Osteoblast (primary cell): ENCODE measurements around the gene RAD51B. TPM values are rescaled to one million over a fixed set of nuclear protein-coding genes. Genes with fewer than 3 reads are reported as not detected.

Source experiments
- DNase-seq: peaks from one replicate; pipeline ENCODE4 v3.0.0; 2011; ENCODE audit warnings: low spot score, mixed read lengths; ENCODE audit not compliant: insufficient read length; ENCODE audit errors: missing footprints
- H2AFZ ChIP-seq: 2 replicates; pipeline ENCODE4 v1.6.0; 2011; ENCODE audit warnings: mild to moderate bottlenecking, low read length
- H3K27ac ChIP-seq: 2 replicates; pipeline ENCODE4 v1.5.1; 2011; ENCODE audit warnings: mild to moderate bottlenecking, low read depth, low read length, moderate library complexity
- H3K27me3 ChIP-seq: 2 replicates; pipeline ENCODE4 v1.6.0; 2012; ENCODE audit warnings: mild to moderate bottlenecking, control low read depth, inconsistent platforms, low read length, moderate library complexity; ENCODE audit not compliant: insufficient read depth
- H3K36me3 ChIP-seq: 2 replicates; pipeline ENCODE4 v1.5.1; 2011; ENCODE audit warnings: mild to moderate bottlenecking, low read length, control low read depth, moderate library complexity; ENCODE audit not compliant: insufficient read depth
- H3K4me1 ChIP-seq: 2 replicates; pipeline ENCODE4 v1.5.1; 2011; ENCODE audit warnings: mild to moderate bottlenecking, low read length, control low read depth, moderate library complexity; ENCODE audit not compliant: insufficient read depth
- H3K4me2 ChIP-seq: 2 replicates; pipeline ENCODE4 v1.6.0; 2011; ENCODE audit warnings: mild to moderate bottlenecking, low read length; ENCODE audit not compliant: insufficient read depth
- H3K4me3 ChIP-seq: fragments of 200-600 bp; sonication (generic); 3 replicates; pipeline ENCODE4 v1.5.1; 2012; ENCODE audit warnings: mild to moderate bottlenecking, low read length, inconsistent platforms; ENCODE audit not compliant: insufficient read depth
- H3K79me2 ChIP-seq: 2 replicates; pipeline ENCODE4 v1.6.0; 2012; ENCODE audit warnings: mild to moderate bottlenecking, low read length, control low read depth, inconsistent platforms; ENCODE audit not compliant: insufficient read depth
- H3K9me3 ChIP-seq: 2 replicates; pipeline ENCODE4 v1.5.1; 2011; ENCODE audit warnings: low read depth, low read length, control low read depth
- H4K20me1 ChIP-seq: 2 replicates; pipeline ENCODE4 v1.6.0; 2012; ENCODE audit warnings: mild to moderate bottlenecking, low read length, control low read depth; ENCODE audit not compliant: insufficient read depth
- total RNA-seq: library from RNA; depleted of rRNA; stranded (reverse); fragments of >200 nt; gene quantifications from 2 replicates; pipeline ENCODE4 v1.2.3, GENCODE V29; 2012
- TF ChIP-seq, protein P1 (sequence below): IDR thresholded peaks from 2 replicates; pipeline ENCODE4 v1.5.1; 2011; ENCODE audit warnings: mild to moderate bottlenecking, low read depth, low read length, moderate library complexity; ENCODE audit errors: extremely low read depth

RAD51B gene
- total RNA-seq, 1 donor: 13.8 TPM

DNA sequence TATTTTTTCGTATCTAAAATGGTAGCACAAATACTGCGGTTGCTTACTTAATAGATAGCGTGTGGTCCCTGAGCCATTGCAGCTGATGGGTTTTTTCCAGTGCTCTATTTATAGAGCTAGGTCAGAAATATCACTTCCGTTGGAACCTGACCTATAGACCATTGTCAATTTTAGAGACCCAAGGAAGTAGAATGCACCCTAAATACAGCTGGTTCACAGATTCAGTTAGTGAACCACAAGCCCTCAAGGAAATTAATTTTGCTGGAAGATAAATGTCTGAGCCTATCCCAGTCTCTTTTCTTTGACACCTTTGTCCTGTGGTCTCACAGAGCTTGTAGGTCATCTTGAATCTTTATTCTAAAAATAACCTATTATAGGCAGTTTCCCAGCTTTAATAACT lies 582.3 kb downstream of the RAD51B start:
- H3K9me3 ChIP-seq: no peaks in the 10 kb centered on the region
- no peaks in the 10 kb centered on the region for H4K20me1 ChIP-seq
- no peaks in the 10 kb centered on the region for H3K36me3 ChIP-seq
- H3K4me3 ChIP-seq: no peak overlapping the region
- H3K27ac ChIP-seq: no peak overlapping the region
- H3K4me2 ChIP-seq: no peak overlapping the region
- H3K27me3 ChIP-seq: no peaks in the 10 kb centered on the region
- H3K4me1 ChIP-seq: peaks cover 51% of the 10 kb centered on the region
- no peak overlapping the region for H2AFZ ChIP-seq
- DNase-seq: no peak
- TF ChIP-seq, protein P1, sequence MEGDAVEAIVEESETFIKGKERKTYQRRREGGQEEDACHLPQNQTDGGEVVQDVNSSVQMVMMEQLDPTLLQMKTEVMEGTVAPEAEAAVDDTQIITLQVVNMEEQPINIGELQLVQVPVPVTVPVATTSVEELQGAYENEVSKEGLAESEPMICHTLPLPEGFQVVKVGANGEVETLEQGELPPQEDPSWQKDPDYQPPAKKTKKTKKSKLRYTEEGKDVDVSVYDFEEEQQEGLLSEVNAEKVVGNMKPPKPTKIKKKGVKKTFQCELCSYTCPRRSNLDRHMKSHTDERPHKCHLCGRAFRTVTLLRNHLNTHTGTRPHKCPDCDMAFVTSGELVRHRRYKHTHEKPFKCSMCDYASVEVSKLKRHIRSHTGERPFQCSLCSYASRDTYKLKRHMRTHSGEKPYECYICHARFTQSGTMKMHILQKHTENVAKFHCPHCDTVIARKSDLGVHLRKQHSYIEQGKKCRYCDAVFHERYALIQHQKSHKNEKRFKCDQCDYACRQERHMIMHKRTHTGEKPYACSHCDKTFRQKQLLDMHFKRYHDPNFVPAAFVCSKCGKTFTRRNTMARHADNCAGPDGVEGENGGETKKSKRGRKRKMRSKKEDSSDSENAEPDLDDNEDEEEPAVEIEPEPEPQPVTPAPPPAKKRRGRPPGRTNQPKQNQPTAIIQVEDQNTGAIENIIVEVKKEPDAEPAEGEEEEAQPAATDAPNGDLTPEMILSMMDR: no peak
- no peaks in the 10 kb centered on the region for H3K79me2 ChIP-seq

DNA sequence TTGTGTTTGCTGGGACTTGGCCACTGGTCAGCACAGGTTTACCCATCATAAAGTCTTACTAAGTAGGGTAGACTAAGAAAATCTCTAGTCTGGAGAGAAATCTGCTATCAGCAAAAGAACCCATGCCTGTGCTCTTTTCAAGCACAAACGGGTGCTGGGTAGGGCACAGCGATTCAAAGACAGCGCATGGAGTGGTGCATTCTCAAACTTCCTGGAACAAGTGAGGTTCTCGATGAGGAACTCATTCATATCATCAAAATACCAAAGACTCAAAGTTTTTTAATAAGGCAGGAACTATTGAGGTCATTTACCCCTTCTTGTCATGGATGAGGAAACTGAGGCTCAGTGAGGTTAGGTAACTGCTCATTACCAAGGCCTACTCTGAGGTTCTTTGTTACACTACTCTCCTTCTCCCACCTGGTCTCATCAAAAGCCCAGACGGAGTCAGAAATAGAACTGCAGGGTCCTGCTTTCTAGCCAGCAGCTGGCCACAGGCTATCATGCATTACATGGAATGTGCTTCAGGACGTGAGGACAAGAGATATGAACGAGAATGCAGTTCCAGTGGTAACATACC lies 583.0 kb downstream of the RAD51B start:
- DNase-seq: peak; percentile 27
- no peak overlapping the region for H3K4me3 ChIP-seq
- no peaks in the 10 kb centered on the region for H4K20me1 ChIP-seq
- peaks cover 43% of the 10 kb centered on the region for H3K4me1 ChIP-seq
- no peaks in the 10 kb centered on the region for H3K27me3 ChIP-seq
- H3K9me3 ChIP-seq: no peaks in the 10 kb centered on the region
- no peaks in the 10 kb centered on the region for H3K79me2 ChIP-seq
- H2AFZ ChIP-seq: no peak overlapping the region
- no peak overlapping the region for H3K27ac ChIP-seq
- H3K36me3 ChIP-seq: no peaks in the 10 kb centered on the region
- H3K4me2 ChIP-seq: no peak overlapping the region
- TF ChIP-seq, protein P1: no peak

DNA sequence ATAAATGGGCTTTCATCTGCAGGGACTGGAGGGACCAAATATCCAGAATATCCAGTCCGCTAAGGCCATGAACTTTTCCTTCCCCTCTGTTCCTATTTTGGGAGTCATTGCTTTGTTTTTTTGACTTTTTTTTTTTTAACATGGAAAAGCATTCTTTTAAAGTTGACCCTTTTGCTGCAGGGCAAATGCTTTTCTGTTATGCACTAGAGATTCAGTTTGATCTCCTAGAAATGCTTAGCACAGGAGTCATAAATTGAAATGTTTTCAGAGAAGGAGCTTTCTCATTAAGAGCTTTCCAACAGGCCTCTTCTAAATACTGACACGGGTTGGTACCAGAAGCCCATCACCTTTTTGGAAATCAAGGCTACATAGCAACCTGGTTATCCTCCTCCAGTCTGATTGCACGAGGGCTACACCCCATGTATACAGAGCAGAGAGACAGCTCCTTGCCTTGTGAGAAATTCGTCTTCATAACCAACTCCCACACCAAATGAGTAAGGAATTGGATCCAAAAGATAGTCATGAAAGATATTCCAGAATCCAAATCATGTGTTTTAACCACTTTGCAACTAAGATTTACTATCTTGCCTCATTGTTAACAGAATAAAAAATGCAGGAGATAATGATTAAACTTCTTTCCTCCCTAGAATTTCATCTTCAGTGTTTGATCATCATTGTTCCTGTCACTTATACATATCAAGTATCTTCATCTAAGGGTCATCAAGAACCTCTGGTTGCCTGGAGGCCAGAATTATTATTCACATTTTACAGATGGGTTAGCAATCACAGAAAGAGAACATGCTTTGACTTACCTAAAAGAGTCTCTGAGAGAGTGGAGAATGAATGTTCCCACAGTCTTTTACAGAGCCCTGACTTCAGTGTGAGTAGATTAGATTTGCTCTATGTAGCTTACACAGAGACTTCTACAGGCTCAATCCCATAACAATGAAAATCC lies 583.9 kb downstream of the RAD51B start:
- Histone ChIP-seq H3K9me3 (no peaks in the 10 kb centered on the region), H3K36me3 (no peaks in the 10 kb centered on the region), H3K79me2 (no peaks in the 10 kb centered on the region), H3K27ac (peak overlapping the region; percentile 10), H3K4me3 (no peak overlapping the region), H3K4me2 (no peak overlapping the region), H3K27me3 (no peaks in the 10 kb centered on the region), H4K20me1 (no peaks in the 10 kb centered on the region), H3K4me1 (peaks cover 36% of the 10 kb centered on the region), H2AFZ (no peak overlapping the region)
- DNase-seq: no peak
- TF ChIP-seq, protein P1: no peak

DNA sequence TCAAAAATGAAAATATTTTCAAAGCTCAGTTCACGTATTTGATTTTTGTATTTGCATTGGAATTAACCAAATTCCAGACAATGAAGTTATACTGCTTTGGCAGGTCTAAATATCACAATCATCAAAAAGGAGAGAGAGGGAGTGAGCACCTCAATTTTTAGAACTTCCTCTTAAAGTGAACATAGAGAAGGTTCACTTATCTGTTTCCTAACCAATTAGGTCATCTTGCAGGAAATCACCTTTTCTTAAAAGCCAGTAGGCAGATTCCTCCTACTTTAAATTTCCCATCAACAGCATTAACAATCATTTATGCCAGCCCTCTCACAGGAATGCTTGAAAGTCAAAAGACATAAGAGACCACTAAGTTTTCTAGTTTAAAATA lies 584.6 kb downstream of the RAD51B start:
- H3K9me3 ChIP-seq: no peaks in the 10 kb centered on the region
- no peaks in the 10 kb centered on the region for H3K36me3 ChIP-seq
- H3K4me3 ChIP-seq: no peak overlapping the region
- H4K20me1 ChIP-seq: no peaks in the 10 kb centered on the region
- H3K27ac ChIP-seq: peak overlapping the region; percentile 10
- H3K79me2 ChIP-seq: no peaks in the 10 kb centered on the region
- H3K27me3 ChIP-seq: no peaks in the 10 kb centered on the region
- H2AFZ ChIP-seq: no peak overlapping the region
- TF ChIP-seq, protein P1: no peak
- DNase-seq: no peak
- H3K4me1 ChIP-seq: peaks cover 40% of the 10 kb centered on the region
- H3K4me2 ChIP-seq: no peak overlapping the region
